ENCODE results near the gene MT1E. TPM values are rescaled to one million over a fixed set of nuclear protein-coding genes. Genes with fewer than 3 reads are reported as not detected.

The MT1E gene
- total and polyA plus RNA-seq, 2 of the 13 experiments (the other 11 are each of a cell fraction or from before 2014, with no cell fraction given): 110 to 1,072 TPM

DNA sequence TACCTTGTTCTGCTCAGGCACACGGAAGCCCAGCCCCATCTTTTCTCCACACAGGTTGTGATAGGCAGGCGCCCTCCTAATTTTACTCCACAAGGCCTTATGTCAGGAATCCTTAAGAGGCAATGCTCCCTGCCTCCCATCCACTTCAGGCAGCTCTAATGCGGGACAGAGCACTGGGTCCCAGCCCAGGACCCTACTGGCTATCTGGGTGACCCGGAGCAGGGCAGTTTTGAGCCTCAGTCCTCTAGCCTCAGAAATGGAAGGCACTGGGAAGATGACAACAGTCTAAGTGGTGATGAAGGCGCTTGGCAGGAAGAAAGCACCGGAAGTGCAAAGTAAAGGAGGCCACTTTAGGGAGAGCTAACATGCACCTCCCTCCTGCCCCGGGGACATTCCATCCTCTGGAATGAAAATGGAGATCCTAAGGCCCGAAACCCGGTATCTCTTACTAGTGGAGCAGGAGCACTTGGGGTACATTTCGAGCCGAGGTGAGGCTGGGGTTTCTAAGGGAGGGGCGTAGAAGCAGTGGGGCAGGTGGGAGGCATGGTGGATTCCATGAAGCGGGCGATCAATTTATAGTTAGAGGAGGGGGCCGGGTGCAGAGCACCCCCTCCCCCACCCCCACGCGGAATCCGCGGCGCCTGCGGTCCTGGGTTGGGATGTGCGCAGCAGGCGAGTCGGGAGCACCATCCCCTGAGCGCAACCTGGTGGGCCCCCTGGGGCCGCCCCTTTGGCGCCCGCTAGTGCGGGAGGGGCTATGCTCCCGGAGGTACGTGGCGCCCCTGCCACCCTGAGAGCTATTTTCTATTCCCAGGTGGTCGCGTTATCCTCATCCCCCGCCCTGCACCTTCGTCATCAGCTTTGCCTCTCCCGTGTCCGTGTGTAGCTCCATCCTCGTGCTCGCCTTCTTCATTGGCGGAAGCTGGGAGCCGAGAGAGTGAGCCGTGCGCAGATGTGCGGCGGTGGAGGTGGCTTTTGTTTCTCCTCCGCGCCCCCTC lies 37.1 kb downstream of the MT1E start:
- FAIRE-seq: no peak
- no peak for ATAC-seq
- POLR2A ChIA-PET: interaction anchor here (0.9 kb wide), 1 partner anchor 56 kb away, joined by 3 read pairs; no protein-coding TSS in a partner anchor
- no peaks in the 10 kb centered on the region for H3K9me3 ChIP-seq (ENCODE audit: low read length)
- peaks cover 25% of the 10 kb centered on the region for H3K4me1 ChIP-seq (ENCODE audit: insufficient read depth, low read length)
- no peaks in the 10 kb centered on the region for H3K79me2 ChIP-seq (ENCODE audit: insufficient read depth, low read length)
- H2AFZ ChIP-seq (ENCODE audit: low read length): no peak overlapping the region
- in situ Hi-C loops (cut with HindIII; ENCODE audit: extremely low pct_ligation_motif_present, low pct_unique_long_range_greater_than_20kb): no loop called here
- CTCF ChIA-PET (ENCODE audit: low intra/inter-chr PET ratio, low total read pairs): no interaction called here
- no peaks in the 10 kb centered on the region for H3K36me3 ChIP-seq (replicated peaks in 1 of 2; ENCODE audit: control insufficient read depth in 1 of 2, insufficient read depth in 2 of 2, low read length in 2 of 2)
- no peaks in the 10 kb centered on the region for H4K20me1 ChIP-seq (ENCODE audit: insufficient read depth, low read length)
- no peak overlapping the region for H3K4me2 ChIP-seq (ENCODE audit: low read depth, low read length)
- H3K27me3 ChIP-seq (ENCODE audit: control insufficient read depth in 1 of 2, insufficient read depth in 2 of 2, low read length in 2 of 2): no peaks in the 10 kb centered on the region; a peak in 1 of 5 replicates
- H3K27ac ChIP-seq (ENCODE audit: extremely low read length, insufficient read depth, low read length): no peak overlapping the region
- no peak overlapping the region for H3K4me3 ChIP-seq (replicated peaks in 1 of 3; ENCODE audit: insufficient read depth in 1 of 3, low read depth in 2 of 3, low read length in 3 of 3)
- no peak overlapping the region for H3K9ac ChIP-seq (ENCODE audit: insufficient read depth, low read depth, low read length)
- no peak for DNase-seq (ENCODE audit: low spot score)
- no TSS peak for BruUV-seq (replicated peaks)
- 76% methylated on average over 39 of the region's 48 CpGs for WGBS (ENCODE audit: low lambda C conversion rate)
- intact Hi-C loops (cut with micrococcal nuclease; ENCODE audit: unreplicated experiment): no loop called here
- TF ChIP-seq, protein P1, sequence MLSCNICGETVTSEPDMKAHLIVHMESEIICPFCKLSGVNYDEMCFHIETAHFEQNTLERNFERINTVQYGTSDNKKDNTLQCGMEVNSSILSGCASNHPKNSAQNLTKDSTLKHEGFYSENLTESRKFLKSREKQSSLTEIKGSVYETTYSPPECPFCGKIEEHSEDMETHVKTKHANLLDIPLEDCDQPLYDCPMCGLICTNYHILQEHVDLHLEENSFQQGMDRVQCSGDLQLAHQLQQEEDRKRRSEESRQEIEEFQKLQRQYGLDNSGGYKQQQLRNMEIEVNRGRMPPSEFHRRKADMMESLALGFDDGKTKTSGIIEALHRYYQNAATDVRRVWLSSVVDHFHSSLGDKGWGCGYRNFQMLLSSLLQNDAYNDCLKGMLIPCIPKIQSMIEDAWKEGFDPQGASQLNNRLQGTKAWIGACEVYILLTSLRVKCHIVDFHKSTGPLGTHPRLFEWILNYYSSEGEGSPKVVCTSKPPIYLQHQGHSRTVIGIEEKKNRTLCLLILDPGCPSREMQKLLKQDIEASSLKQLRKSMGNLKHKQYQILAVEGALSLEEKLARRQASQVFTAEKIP (CRISPR knock-in tag; IDR thresholded peaks at IDR 0.05; ENCODE audit: borderline replicate concordance): no peak
- TF ChIP-seq YEATS2 (CRISPR knock-in tag; IDR thresholded peaks at IDR 0.05; ENCODE audit: borderline replicate concordance): no peak
- TF ChIP-seq, protein P2, sequence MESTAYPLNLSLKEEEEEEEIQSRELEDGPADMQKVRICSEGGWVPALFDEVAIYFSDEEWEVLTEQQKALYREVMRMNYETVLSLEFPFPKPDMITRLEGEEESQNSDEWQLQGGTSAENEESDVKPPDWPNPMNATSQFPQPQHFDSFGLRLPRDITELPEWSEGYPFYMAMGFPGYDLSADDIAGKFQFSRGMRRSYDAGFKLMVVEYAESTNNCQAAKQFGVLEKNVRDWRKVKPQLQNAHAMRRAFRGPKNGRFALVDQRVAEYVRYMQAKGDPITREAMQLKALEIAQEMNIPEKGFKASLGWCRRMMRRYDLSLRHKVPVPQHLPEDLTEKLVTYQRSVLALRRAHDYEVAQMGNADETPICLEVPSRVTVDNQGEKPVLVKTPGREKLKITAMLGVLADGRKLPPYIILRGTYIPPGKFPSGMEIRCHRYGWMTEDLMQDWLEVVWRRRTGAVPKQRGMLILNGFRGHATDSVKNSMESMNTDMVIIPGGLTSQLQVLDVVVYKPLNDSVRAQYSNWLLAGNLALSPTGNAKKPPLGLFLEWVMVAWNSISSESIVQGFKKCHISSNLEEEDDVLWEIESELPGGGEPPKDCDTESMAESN (CRISPR knock-in tag; conservative IDR thresholded peaks at IDR 0.05): no peak
- TF ChIP-seq, protein P3, sequence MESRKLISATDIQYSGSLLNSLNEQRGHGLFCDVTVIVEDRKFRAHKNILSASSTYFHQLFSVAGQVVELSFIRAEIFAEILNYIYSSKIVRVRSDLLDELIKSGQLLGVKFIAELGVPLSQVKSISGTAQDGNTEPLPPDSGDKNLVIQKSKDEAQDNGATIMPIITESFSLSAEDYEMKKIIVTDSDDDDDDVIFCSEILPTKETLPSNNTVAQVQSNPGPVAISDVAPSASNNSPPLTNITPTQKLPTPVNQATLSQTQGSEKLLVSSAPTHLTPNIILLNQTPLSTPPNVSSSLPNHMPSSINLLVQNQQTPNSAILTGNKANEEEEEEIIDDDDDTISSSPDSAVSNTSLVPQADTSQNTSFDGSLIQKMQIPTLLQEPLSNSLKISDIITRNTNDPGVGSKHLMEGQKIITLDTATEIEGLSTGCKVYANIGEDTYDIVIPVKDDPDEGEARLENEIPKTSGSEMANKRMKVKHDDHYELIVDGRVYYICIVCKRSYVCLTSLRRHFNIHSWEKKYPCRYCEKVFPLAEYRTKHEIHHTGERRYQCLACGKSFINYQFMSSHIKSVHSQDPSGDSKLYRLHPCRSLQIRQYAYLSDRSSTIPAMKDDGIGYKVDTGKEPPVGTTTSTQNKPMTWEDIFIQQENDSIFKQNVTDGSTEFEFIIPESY (CRISPR knock-in tag; IDR thresholded peaks at IDR 0.05): no peak
- TF ChIP-seq ZNF317 (CRISPR knock-in tag; IDR thresholded peaks at IDR 0.05): no peak
- TF ChIP-seq REL (CRISPR knock-in tag; conservative IDR thresholded peaks at IDR 0.05): no peak
- TF ChIP-seq HCFC1 (IDR thresholded peaks at IDR 0.05; ENCODE audit: low read depth, low read length): no peak
- TF ChIP-seq SKI (IDR thresholded peaks at IDR 0.05; ENCODE audit: partially characterized antibody): no peak
- no peak for TF ChIP-seq RFX5 (IDR thresholded peaks at IDR 0.05; ENCODE audit: low read depth, low read length)
- TF ChIP-seq ZNF180 (CRISPR knock-in tag; IDR thresholded peaks at IDR 0.05; ENCODE audit: borderline replicate concordance, low read depth): no peak
- no peak for TF ChIP-seq ZNF451 (CRISPR knock-in tag; IDR thresholded peaks at IDR 0.05)
- TF ChIP-seq, protein P4, sequence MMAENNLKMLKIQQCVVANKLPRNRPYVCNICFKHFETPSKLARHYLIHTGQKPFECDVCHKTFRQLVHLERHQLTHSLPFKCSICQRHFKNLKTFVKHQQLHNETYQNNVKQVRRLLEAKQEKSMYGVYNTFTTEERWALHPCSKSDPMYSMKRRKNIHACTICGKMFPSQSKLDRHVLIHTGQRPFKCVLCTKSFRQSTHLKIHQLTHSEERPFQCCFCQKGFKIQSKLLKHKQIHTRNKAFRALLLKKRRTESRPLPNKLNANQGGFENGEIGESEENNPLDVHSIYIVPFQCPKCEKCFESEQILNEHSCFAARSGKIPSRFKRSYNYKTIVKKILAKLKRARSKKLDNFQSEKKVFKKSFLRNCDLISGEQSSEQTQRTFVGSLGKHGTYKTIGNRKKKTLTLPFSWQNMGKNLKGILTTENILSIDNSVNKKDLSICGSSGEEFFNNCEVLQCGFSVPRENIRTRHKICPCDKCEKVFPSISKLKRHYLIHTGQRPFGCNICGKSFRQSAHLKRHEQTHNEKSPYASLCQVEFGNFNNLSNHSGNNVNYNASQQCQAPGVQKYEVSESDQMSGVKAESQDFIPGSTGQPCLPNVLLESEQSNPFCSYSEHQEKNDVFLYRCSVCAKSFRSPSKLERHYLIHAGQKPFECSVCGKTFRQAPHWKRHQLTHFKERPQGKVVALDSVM (CRISPR knock-in tag; IDR thresholded peaks at IDR 0.05): no peak
- TF ChIP-seq, protein P5, sequence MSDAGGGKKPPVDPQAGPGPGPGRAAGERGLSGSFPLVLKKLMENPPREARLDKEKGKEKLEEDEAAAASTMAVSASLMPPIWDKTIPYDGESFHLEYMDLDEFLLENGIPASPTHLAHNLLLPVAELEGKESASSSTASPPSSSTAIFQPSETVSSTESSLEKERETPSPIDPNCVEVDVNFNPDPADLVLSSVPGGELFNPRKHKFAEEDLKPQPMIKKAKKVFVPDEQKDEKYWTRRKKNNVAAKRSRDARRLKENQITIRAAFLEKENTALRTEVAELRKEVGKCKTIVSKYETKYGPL (CRISPR knock-in tag; IDR thresholded peaks at IDR 0.05): no peak

Data from HepG2 (cell line).